ENCODE measurements around the gene MRPL19.

Gene MRPL19

DNA sequence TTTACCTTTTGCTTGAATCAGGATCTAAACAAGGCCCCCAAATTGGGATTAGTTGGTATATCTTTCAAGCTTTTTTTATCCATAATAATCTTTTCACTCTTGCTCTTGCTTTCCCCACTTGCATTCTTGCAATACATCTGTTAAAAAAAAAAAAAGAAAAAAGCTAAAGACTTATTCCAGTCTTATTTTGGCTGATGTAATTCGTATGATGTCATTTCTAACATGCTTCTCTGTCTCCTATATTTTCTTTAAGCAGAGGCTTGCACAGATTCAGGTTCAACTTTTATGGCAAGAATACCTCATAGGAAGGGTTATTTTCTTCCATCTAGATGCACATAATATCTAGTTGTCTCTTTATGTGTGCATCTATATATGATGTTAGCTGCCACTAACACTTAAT, 73.9 kb downstream of the MRPL19 start:
- Histone ChIP-seq H3K27ac (replicated peaks) (no peak overlapping the region), H3K4me3 (replicated peaks; ENCODE audit: insufficient read depth, low read length) (no peak overlapping the region), H3K27me3 (ENCODE audit: insufficient read depth, poor library complexity, severe bottlenecking) (no peaks in the 10 kb centered on the region)
- TF ChIP-seq, protein P1, sequence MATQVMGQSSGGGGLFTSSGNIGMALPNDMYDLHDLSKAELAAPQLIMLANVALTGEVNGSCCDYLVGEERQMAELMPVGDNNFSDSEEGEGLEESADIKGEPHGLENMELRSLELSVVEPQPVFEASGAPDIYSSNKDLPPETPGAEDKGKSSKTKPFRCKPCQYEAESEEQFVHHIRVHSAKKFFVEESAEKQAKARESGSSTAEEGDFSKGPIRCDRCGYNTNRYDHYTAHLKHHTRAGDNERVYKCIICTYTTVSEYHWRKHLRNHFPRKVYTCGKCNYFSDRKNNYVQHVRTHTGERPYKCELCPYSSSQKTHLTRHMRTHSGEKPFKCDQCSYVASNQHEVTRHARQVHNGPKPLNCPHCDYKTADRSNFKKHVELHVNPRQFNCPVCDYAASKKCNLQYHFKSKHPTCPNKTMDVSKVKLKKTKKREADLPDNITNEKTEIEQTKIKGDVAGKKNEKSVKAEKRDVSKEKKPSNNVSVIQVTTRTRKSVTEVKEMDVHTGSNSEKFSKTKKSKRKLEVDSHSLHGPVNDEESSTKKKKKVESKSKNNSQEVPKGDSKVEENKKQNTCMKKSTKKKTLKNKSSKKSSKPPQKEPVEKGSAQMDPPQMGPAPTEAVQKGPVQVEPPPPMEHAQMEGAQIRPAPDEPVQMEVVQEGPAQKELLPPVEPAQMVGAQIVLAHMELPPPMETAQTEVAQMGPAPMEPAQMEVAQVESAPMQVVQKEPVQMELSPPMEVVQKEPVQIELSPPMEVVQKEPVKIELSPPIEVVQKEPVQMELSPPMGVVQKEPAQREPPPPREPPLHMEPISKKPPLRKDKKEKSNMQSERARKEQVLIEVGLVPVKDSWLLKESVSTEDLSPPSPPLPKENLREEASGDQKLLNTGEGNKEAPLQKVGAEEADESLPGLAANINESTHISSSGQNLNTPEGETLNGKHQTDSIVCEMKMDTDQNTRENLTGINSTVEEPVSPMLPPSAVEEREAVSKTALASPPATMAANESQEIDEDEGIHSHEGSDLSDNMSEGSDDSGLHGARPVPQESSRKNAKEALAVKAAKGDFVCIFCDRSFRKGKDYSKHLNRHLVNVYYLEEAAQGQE (IDR thresholded peaks at IDR 0.05; ENCODE audit: insufficient replicate concordance, low read depth) = no peak
- TF ChIP-seq GABPA (IDR thresholded peaks at IDR 0.05; ENCODE audit: low read depth) = no peak
- TF ChIP-seq POLR2AphosphoS5 (IDR thresholded peaks at IDR 0.05; ENCODE audit: low read depth) = no peak
- TF ChIP-seq SPI1 (IDR thresholded peaks at IDR 0.05; ENCODE audit: borderline replicate concordance, low read depth) = no peak
- TF ChIP-seq, protein P2, sequence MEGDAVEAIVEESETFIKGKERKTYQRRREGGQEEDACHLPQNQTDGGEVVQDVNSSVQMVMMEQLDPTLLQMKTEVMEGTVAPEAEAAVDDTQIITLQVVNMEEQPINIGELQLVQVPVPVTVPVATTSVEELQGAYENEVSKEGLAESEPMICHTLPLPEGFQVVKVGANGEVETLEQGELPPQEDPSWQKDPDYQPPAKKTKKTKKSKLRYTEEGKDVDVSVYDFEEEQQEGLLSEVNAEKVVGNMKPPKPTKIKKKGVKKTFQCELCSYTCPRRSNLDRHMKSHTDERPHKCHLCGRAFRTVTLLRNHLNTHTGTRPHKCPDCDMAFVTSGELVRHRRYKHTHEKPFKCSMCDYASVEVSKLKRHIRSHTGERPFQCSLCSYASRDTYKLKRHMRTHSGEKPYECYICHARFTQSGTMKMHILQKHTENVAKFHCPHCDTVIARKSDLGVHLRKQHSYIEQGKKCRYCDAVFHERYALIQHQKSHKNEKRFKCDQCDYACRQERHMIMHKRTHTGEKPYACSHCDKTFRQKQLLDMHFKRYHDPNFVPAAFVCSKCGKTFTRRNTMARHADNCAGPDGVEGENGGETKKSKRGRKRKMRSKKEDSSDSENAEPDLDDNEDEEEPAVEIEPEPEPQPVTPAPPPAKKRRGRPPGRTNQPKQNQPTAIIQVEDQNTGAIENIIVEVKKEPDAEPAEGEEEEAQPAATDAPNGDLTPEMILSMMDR (IDR thresholded peaks at IDR 0.05; ENCODE audit: insufficient read depth, low read length) = no peak
- DNase-seq (ENCODE audit: low read depth in 1 of 2, low spot score in 1 of 2) = no peak

DNA sequence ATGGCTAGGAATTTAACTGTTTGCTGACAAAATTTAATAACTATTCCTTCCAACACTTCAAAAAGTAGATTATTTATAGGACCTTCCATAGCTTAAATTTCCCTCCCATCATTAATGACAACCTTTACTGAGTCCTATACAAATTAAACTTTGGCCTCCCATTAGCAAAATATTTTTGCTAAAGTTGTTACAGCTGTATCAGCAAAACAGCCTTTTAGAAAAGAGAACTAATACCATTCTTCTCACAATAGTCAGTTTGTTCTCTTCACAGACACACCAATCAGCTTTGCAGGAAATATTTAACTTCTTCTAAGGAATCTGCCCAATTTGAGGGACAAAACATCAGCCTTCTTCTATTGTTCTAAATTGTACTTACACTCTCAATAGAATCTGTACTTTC, 76.1 kb downstream of the MRPL19 start:
- TF ChIP-seq, protein P2 (IDR thresholded peaks at IDR 0.05; ENCODE audit: insufficient read depth, low read length) = no peak
- TF ChIP-seq SPI1 (IDR thresholded peaks at IDR 0.05; ENCODE audit: borderline replicate concordance, low read depth) (no peak), GABPA (IDR thresholded peaks at IDR 0.05; ENCODE audit: low read depth) (no peak), POLR2AphosphoS5 (IDR thresholded peaks at IDR 0.05; ENCODE audit: low read depth) (no peak)
- TF ChIP-seq, protein P1 (IDR thresholded peaks at IDR 0.05; ENCODE audit: insufficient replicate concordance, low read depth) = no peak
- no peak overlapping the region for H3K4me3 ChIP-seq (replicated peaks; ENCODE audit: insufficient read depth, low read length)
- no peak for DNase-seq (ENCODE audit: low read depth in 1 of 2, low spot score in 1 of 2)
- no peak overlapping the region for H3K27ac ChIP-seq (replicated peaks)
- no peaks in the 10 kb centered on the region for H3K27me3 ChIP-seq (ENCODE audit: insufficient read depth, poor library complexity, severe bottlenecking)

DNA sequence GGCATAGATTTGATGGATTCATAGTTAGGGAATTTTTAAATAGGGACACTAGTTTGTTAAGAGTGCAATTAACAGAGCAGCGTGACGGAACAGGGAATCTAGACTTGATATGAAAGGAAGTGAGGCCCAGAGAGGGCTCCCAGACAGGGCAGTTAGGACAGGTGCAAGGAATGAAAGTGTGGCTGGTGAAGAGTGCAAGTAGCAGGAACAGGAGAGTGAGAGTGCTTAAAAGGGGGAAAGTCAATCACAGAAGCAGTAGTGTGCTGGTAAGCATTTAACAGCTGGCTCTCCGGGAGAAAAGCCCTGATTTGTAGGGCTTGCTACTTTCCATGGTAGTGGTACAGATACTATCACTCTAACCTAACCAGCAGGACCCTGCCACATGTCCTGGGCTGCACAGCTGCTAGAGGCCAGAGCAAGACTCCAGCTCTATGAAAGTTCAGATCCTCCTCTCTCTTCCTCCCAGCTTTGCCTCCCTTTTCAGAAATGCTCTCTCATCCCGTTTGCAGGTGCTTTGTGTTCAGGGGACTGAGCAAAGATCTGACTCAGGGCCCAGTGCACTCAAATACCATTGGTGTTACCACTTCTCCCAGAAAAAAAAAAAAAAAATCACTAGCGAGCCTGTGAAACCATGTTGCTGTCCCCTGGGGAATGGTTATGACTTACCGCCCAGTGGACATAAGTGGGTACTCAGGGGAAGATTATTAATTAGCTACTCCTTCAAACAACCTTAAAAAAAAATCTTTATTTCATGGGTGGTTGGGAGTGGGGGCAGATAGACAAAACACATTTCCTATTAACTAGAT, 82.2 kb downstream of the MRPL19 start:
- no peak for DNase-seq (ENCODE audit: low read depth in 1 of 2, low spot score in 1 of 2)
- TF ChIP-seq, protein P1 (IDR thresholded peaks at IDR 0.05; ENCODE audit: insufficient replicate concordance, low read depth) = no peak
- TF ChIP-seq GABPA (IDR thresholded peaks at IDR 0.05; ENCODE audit: low read depth) (no peak), POLR2AphosphoS5 (IDR thresholded peaks at IDR 0.05; ENCODE audit: low read depth) (no peak), SPI1 (IDR thresholded peaks at IDR 0.05; ENCODE audit: borderline replicate concordance, low read depth) (no peak)
- TF ChIP-seq, protein P2 (IDR thresholded peaks at IDR 0.05; ENCODE audit: insufficient read depth, low read length) = no peak
- no peak overlapping the region for H3K27ac ChIP-seq (replicated peaks)
- H3K27me3 ChIP-seq (ENCODE audit: insufficient read depth, poor library complexity, severe bottlenecking) = peaks cover 6% of the 10 kb centered on the region
- H3K4me3 ChIP-seq (replicated peaks; ENCODE audit: insufficient read depth, low read length) = no peak overlapping the region
